HUES6 (cell line): Measurements from ENCODE around the gene DQX1.
"Not testable (repeated sequence)": the region's sequence is repeated elsewhere in the genome, so short reads cannot be mapped to it uniquely, and the experiment has no call there.

Source experiments
- H3K27ac ChIP-seq: 2 replicates; pipeline ENCODE4 v1.7.0; 2013; ENCODE audit warnings: low read depth, mild to moderate bottlenecking, low read length, inconsistent platforms
- H3K27me3 ChIP-seq: 2 replicates; pipeline ENCODE4 v1.6.1; 2013; ENCODE audit warnings: low read length; ENCODE audit not compliant: control insufficient read depth, insufficient read depth
- H3K36me3 ChIP-seq: 2 replicates; pipeline ENCODE4 v1.6.1; 2013; ENCODE audit warnings: low read length; ENCODE audit not compliant: control insufficient read depth, insufficient read depth
- H3K4me1 ChIP-seq: 2 replicates; pipeline ENCODE4 v1.6.1; 2013; ENCODE audit warnings: low read length; ENCODE audit not compliant: control insufficient read depth, insufficient read depth
- H3K4me3 ChIP-seq: 2 replicates; pipeline ENCODE4 v1.5.1; 2013; ENCODE audit warnings: low read depth, low read length
- H3K9ac ChIP-seq: one replicate; pipeline ENCODE4 v1.6.1; 2013; ENCODE audit warnings: mild to moderate bottlenecking, low read length
- H3K9me3 ChIP-seq: 2 replicates; pipeline ENCODE4 v1.6.1; 2013; ENCODE audit warnings: low read depth, low read length; ENCODE audit not compliant: control insufficient read depth, insufficient read depth

DQX1 gene

DNA sequence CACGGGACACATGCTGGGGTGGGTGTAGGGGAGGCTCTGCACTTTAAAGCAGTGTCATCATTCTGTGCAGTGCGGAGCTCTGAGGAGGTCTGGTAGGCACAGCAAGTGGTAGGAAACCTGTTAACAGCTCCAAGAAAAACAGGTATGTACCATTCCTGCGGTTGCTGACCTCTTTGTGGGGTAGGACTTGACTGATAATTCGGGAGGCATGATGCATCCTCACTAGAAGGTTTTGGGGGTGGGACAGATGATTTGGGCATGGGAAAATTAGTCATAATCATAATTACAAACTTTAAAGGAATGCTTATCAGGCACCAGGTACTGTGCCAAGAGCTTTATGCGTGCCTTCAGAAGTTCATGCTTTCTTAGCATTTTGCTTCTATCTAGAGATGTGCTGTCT is 38.2 kb upstream of the DQX1 start:
- no peaks in the 10 kb centered on the region for H3K9me3 ChIP-seq
- H3K27me3 ChIP-seq = peaks cover 41% of the 10 kb centered on the region
- peaks cover 9% of the 10 kb centered on the region for H3K4me1 ChIP-seq
- H3K4me3 ChIP-seq = no peak overlapping the region
- H3K36me3 ChIP-seq = no peaks in the 10 kb centered on the region
- H3K27ac ChIP-seq = no peak overlapping the region
- no peak overlapping the region for H3K9ac ChIP-seq

DNA sequence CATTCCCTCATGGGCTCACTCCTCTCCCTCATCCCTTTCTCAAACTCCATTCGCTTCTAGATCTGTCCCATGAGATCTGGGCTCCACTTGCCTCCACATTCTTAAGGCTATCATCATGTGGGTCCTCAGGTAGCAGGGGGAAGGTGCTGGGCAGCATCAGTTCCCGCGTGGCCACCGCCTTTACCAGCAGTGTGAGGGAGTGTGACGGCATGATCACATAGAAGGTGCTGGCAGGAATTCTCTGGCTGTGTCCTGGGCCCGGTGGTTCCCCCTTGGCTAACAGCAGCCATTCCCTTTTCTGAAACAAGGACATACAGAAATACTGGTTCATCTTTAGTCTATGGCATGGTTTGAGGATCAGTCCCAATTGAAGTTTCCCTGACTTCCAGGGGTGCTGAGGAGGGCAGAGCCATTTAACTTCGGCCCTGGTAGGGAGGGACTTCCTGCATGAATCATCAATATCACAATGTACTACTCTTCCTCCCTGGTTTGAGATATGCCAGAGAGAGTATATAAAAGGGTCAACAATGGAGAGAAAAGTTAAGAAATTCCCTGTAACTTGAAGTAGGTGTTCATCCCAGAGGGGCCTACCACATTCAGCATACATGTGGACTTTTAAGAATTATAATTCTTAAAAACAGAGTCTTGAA is 36.2 kb upstream of the DQX1 start:
- H3K27me3 ChIP-seq = peaks cover 42% of the 10 kb centered on the region
- H3K4me3 ChIP-seq = no peak overlapping the region
- no peaks in the 10 kb centered on the region for H3K9me3 ChIP-seq
- peaks cover 9% of the 10 kb centered on the region for H3K4me1 ChIP-seq
- no peak overlapping the region for H3K27ac ChIP-seq
- no peaks in the 10 kb centered on the region for H3K36me3 ChIP-seq
- no peak overlapping the region for H3K9ac ChIP-seq

DNA sequence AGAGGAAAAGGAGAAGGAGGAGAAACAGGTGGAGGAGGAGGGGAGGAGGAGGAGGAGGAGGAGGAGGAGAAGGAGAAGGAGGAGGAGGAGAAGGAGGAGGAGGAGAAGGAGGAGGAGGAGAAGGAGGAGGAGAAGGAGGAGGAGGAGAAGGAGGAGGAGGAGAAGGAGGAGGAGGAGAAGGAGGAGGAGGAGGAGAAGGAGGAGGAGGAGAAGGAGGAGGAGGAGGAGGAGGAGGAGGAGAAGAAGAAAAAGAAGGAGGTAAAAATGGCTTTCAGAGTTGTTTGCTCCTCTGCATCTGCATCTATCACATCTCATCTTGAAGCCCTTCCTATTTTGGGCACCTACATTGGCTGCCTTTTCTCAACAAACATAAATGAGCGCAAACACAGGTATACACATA is 35.0 kb upstream of the DQX1 start:
- H3K9ac ChIP-seq, H3K4me3 ChIP-seq, H3K4me1 ChIP-seq, H3K9me3 ChIP-seq, H3K27ac ChIP-seq, H3K36me3 ChIP-seq: not testable (repeated sequence)
- H3K27me3 ChIP-seq = peaks cover 50% of the 10 kb centered on the region

DNA sequence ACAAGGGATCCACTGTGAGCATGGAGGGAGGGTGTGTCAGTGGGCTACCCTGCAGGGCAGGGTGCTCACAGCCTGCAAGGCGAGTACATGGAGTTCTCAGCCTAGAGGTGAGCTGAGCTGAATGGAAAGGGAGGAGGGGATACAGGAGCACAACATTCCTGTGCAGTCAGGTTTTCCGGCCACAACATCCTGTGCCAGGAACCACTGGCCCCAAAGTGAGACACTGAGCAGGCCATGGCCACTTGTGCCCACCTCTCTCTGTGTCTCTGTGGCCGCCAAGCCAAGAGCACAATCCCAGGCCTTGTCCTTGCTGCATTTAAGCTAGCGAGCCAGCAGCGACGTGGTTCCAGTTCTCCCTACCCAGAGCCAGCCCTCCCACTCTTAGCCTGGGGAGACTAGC is 34.6 kb upstream of the DQX1 start:
- Histone ChIP-seq H3K9me3 (no peaks in the 10 kb centered on the region), H3K36me3 (peaks cover 5% of the 10 kb centered on the region; the same call in 1 of the 2 replicates), H3K4me1 (peaks cover 14% of the 10 kb centered on the region), H3K9ac (no peak overlapping the region), H3K4me3 (no peak overlapping the region), H3K27ac (no peak overlapping the region), H3K27me3 (peaks cover 52% of the 10 kb centered on the region)

DNA sequence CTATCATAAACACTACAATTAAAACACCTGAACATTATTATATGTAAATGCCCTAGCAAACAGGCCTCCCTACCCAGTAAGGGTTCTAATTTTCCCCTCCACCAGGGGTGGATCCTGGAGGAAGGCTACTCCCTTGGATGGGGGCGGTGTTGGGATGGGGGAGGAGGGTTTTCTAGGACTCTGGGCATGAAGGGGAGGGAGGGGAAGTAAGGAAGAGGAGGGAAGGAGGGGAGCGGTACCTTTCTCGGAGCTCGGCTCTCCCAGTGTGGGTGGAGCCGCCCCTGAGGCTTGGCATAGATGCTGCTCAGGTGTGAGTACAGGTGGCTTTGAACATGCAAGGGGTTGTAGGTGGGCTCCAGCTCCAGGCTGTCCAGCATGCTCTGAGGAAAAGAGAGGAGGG is 33.9 kb upstream of the DQX1 start:
- Histone ChIP-seq H3K27ac (no peak overlapping the region), H3K9me3 (no peaks in the 10 kb centered on the region), H3K9ac (no peak overlapping the region), H3K4me3 (no peak overlapping the region), H3K4me1 (peaks cover 14% of the 10 kb centered on the region), H3K27me3 (peaks cover 59% of the 10 kb centered on the region), H3K36me3 (peaks cover 5% of the 10 kb centered on the region; the same call in 1 of the 2 replicates)

DNA sequence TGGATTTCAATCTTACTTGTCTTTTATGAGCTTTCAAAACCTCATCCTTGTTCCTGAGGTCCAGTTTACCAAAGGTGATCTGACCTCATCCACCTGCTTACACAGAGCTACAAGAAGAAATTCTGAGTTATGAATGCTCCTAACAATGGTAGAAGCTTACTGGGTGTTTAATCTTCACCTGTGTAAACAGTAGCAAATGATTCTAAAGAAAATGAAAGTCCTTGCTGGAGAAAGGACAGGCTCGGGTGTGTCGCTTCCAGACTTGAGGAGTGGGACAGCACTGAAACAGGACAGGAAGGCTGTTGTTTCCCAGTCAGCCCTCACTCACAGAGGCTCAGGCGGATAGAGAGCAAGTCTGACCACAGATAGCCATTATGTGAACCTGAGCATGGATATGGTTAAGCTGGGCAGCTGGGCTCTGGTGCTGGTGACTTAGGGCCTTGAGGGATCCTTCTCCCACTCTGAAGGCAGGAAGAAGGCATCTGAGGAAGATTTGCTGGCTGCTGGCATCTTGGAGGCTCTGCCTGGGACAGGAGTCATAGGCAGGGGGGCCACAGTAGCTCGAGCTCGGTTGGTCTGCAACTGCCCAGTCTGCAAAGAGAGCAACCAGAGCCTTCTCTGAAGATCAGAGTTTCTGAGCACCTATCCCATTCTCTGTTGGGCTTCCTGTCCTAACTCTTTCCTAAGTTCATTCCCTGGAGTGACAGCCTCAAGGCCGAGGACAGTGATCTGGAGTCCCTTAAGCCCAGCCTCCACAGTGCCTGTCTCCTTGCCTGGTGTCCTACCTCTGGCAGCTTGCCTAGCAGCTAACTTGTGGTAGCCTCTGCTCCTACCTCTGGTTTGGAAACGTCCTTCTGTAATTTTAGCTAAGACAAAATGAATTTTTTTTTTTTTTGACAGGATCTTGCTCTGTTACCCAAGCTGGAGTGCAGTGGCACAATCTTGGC is 32.5 kb upstream of the DQX1 start:
- H3K36me3 ChIP-seq = peaks cover 5% of the 10 kb centered on the region; the same call in 1 of the 2 replicates
- no peak overlapping the region for H3K9ac ChIP-seq
- no peak overlapping the region for H3K27ac ChIP-seq
- H3K4me3 ChIP-seq = no peak overlapping the region
- peaks cover 16% of the 10 kb centered on the region for H3K4me1 ChIP-seq
- no peaks in the 10 kb centered on the region for H3K9me3 ChIP-seq
- peaks cover 59% of the 10 kb centered on the region for H3K27me3 ChIP-seq

DNA sequence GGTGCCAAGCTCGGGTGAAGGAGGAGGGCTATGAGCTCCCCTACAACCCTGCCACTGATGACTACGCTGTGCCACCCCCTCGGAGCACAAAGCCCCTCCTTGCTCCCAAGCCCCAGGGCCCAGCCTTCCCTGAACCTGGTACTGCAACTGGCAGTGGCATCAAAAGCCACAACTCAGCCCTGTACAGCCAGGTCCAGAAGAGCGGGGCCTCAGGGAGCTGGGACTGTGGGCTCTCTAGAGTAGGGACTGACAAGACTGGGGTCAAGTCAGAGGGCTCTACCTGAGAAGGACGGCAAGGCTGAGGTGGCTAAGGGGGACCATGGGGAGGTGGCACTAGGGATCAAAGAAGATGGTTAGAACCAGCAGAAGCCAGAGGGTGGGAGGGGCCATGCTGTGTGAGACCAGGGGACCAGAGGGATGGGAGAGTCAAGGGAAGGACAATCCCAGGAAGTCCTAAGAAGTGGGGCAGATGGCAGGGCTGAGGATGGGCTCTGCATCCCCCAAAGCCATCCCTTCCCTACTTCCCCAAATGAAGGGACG is 30.9 kb upstream of the DQX1 start:
- no peak overlapping the region for H3K4me3 ChIP-seq
- no peak overlapping the region for H3K27ac ChIP-seq
- peaks cover 65% of the 10 kb centered on the region for H3K27me3 ChIP-seq
- peaks cover 5% of the 10 kb centered on the region; the same call in 1 of the 2 replicates for H3K36me3 ChIP-seq
- H3K9me3 ChIP-seq = no peaks in the 10 kb centered on the region
- peaks cover 27% of the 10 kb centered on the region for H3K4me1 ChIP-seq
- H3K9ac ChIP-seq = no peak overlapping the region

DNA sequence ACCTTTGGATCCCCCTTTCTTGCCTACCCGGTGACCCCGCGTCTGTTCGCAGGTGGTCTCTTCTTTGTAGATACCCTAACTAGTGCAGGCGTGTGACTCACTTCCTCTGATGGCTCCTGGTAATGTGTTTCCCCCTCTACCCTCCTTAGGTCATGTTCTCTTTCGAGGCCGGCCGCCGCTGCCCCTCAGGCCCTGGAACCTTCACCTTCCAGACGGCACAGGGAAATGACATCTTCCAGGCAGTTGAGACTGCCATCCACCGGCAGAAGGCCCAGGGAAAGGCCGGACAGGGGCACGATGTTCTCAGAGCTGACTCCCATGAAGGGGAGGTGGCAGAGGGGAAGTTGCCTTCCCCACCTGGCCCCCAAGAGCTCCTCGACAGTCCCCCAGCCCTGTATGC is 30.1 kb upstream of the DQX1 start:
- Histone ChIP-seq H3K9me3 (no peaks in the 10 kb centered on the region), H3K4me3 (peak overlapping the region; percentile 81; the same call in 1 of the 2 replicates), H3K4me1 (peaks cover 27% of the 10 kb centered on the region), H3K27ac (no peak overlapping the region), H3K36me3 (peaks cover 5% of the 10 kb centered on the region; the same call in 1 of the 2 replicates), H3K27me3 (peaks cover 64% of the 10 kb centered on the region), H3K9ac (no peak overlapping the region)

DNA sequence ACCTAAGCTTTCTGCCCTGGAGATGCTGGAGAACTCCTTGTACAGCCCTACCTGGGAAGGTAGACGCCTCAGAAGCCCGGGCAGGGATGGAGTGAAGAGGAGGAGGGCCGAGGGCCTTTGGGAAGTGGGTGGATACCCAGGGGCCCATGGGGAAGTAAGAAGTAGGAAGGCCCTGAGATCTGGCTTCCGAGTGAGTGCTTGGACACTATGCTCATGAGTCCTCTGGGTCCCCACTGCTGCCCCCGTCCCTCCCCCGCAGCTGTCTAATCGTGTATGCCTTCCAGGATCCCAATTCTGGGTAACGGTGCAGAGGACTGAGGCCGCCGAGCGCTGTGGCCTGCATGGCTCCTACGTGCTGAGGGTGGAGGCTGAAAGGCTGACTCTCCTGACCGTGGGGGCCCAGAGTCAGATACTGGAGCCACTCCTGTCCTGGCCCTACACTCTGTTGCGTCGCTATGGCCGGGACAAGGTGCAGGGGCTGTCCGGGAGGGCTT is 29.6 kb upstream of the DQX1 start:
- no peak overlapping the region for H3K27ac ChIP-seq
- no peaks in the 10 kb centered on the region for H3K9me3 ChIP-seq
- peaks cover 26% of the 10 kb centered on the region for H3K4me1 ChIP-seq
- H3K27me3 ChIP-seq = peaks cover 66% of the 10 kb centered on the region
- H3K36me3 ChIP-seq = peaks cover 5% of the 10 kb centered on the region; the same call in 1 of the 2 replicates
- H3K9ac ChIP-seq = peak overlapping the region; percentile 70
- H3K4me3 ChIP-seq = peak overlapping the region; percentile 81

DNA sequence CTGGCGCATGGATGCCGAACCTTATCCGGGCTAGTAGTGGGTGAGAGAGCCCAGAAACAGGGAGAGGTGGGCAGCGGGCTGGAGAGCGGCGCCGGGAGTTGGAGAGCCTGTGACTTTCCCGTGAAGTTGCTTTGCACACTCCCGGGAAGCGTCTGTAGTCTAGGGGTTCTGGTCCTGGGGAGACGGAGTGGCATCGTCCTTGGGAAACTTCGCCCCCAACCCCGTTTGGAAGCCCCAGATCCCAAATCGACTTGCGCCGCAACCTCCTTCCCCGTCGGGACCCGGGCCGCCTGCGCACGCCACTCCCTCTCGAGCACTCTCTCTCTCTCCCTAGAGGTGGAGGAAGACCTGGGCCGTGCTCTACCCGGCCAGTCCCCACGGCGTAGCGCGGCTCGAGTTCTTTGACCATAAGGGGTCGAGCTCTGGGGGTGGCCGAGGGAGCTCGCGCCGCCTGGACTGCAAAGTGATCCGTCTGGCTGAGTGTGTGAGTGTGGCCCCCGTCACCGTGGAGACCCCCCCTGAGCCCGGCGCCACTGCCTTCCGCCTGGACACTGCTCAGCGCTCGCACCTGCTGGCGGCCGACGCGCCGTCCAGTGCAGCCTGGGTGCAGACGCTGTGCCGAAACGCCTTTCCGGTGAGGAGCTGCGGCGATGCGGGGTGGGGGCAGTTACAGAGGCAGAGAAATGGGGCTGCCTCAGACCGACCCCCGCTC is 28.9 kb upstream of the DQX1 start:
- Histone ChIP-seq H3K27ac (no peak overlapping the region), H3K9ac (peak overlapping the region; percentile 70), H3K27me3 (peaks cover 66% of the 10 kb centered on the region), H3K4me3 (peak overlapping the region; percentile 81), H3K4me1 (peaks cover 23% of the 10 kb centered on the region), H3K9me3 (no peaks in the 10 kb centered on the region), H3K36me3 (peaks cover 5% of the 10 kb centered on the region; the same call in 1 of the 2 replicates)
